Measurements from ENCODE around the gene SPIRE2.

- TF ChIP-seq CTCF (IDR thresholded peaks at IDR 0.05) (no peak), REST (IDR thresholded peaks at IDR 0.05; ENCODE audit: insufficient read depth in 1 of 2, low read depth in 2 of 2, low read length in 1 of 2) (no peak), SIN3A (IDR thresholded peaks at IDR 0.05; ENCODE audit: borderline replicate concordance, insufficient read depth, low read depth, low read length) (no peak)
Measured at GRCh38 chr16:89884041-89884421, 55.8 kb downstream of the SPIRE2 start.

Measured in Panc1 (cell line).